ENCODE measurements around the gene CELF2.

Gene CELF2

DNA sequence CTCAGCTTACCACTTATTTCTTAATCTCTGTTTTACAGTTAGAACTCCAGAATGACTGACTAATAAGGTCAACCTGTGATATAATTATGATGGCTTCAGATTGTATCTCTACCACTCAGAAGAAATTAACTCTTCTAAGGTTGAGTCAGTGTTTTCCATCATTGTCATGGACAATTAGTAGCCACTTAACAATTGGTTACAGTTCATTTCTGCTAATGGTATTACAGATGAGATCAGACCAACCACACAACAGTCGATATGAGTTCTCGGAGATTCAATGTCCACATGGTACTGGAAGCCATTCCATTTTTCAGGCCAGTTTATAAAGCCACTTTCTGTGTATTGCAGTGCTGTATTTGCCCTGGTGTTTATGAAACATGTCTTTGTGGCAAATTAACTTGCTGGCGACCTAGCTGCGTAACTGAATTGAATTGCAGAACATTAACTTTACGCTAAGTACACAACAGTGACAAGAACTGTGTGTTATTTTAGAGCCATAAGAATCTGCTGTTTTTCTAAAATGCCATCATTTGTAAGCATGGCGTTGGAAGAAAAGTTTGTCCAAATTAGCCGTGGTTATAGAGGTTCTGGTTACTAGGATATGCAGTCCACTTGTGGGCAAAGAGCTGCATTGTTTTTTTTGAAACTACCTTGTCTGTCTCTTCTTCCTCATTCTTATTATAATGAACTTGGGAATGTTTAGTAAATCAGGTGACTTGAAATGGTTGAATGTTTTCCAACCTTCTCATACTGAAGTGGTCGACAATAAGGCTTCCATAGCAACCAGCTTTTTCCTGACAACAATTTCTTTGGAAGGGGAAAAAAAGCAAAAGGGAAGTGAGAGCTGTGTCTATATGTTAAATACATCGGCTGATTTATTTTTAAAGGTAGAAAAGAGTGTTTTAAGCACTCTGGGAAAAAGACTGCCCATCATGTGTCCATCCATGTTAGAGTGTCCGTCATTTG, 76.4 kb downstream of the CELF2 start:
- no peak for DNase-seq (ENCODE audit: low read depth in 2 of 3, low spot score in 1 of 3)

DNA sequence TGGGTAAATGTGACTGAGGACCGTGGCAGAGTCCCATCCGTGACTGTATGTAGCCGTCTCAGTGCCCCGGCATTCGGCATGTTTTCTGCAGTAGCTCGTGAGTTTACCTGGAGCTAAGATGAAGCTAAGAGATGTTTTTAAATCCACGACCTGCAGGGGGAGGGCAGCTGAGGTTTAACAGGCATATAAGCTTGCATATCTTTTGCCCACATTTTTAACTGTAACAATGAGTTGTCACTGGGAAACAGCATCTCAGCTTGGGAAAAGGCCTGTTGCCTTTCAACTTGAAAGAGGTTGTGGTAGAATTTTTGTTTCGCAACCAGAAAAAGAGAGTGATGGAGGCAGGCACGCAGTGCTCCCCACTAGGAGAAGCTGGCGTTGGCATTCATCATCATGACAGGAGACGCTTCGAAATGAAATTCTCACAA, 77.7 kb downstream of the CELF2 start:
- no peak for DNase-seq (ENCODE audit: low read depth in 2 of 3, low spot score in 1 of 3)

DNA sequence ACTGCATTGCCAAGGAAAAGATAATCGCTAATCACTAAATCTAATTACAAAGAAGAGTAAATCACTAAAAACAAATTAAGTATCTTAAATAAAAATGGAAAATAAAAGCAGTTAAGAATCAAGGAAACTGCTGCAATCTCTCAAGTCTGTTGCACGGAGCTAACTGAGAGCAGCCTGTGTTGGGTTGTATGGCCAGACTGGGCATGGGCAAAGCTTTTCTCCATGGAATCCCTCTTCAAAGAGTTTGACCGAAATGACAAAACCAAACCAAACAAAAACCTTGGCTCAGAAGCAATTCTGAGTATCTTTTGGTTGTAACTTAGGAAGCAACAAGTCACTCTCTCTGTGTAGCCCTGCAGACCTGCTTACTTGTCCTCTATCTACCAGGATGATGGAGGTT, 78.8 kb downstream of the CELF2 start:
- DNase-seq (ENCODE audit: low read depth in 2 of 3, low spot score in 1 of 3) = no peak

DNA sequence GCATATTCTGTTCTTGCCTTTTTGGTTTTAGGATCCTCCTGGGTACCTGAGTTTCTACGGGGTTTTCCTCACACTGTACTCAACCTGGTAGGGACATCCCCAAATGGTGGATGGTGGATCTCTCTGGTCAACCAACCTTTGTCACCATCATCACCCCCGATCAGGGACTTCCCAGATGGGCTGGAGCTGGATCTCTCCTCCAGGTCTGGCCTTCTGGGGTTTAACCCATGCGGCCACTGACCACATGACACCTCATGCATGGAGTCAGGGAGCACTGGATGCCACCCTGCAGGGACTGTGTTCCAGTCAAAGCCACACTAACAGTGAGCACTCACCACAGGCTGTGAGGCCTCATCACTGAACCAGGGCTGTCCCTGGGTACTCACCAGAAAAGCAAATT, 80.0 kb downstream of the CELF2 start:
- DNase-seq (ENCODE audit: low read depth in 2 of 3, low spot score in 1 of 3) = peak in 1 of 3 donors; percentile 16

DNA sequence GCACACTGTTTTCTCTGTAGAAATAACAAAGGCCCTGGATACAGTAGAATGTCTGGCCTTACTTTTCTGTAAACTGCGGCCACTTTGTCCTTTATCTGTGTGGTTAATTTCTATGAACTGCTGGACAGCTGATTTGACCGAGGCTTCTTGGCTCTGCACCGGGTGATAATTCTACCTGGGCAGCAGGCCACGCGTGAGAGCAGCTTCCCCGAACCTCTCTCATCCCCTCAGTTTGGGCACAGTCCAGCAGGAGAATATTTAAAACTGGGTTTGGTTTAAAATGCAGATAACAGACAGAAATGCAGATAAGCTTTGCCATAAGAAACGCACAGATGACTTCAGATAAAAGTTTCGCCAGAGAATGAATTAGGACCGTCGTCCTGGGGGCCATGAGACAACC, 81.0 kb downstream of the CELF2 start:
- no peak for DNase-seq (ENCODE audit: low read depth in 2 of 3, low spot score in 1 of 3)

DNA sequence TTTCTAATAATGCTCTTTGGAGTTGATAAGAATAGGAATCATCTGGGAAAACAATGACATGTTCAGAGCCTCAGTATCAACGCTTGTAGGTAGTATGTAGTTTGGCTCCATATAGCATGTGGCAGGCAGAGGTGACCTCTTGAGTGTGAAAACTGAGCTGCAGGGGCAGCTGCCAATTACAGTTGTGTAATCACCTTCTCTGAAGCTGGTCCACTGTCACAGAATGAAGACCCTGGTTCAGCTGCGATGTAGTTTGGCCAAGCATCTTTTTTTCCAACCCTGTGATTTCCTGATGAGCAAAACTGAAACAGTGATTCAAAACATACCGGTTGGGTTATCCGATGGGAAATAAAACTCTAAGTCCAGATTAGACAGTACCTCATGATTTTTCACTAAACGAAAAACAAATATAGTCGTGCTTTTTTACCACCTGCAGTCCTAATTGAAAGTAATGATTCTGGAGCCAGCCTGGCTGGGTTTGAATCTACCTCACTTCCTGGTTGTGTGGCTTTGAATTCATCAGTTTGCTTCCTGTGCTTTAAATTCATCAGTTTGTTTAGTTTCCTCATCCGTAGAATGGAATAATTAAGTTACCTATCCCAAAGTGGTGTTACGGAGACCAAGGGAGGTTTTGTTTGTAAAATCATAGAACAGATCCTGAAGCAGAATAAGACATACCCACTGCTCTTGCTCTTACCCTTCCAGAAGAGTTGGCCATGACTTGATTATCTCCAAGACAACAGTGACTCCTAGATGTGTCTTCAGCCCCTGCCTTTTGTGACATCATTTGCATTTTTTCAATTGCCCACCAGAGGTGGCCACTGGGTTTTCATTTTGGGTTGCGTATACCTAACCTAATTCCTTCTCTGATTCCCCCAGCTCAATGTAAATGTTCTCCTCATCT, 87.4 kb downstream of the CELF2 start:
- DNase-seq (ENCODE audit: low read depth in 2 of 3, low spot score in 1 of 3) = no peak

DNA sequence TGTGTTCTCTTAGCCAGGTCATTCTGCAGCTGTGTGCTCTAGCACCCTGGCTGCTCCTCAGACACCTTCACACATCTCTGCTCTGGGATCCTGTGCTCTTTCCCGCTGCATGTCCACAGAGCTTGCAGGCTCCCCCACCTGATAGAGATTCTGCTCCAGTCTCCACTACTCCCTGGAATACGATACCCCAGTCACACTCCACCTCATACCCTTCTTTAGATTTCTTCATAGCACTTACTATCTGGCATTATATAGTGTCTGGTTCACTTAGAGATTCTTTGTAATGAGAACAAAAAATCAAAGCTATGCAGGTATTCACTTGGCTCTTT, 88.0 kb downstream of the CELF2 start:
- no peak for DNase-seq (ENCODE audit: low read depth in 2 of 3, low spot score in 1 of 3)

DNA sequence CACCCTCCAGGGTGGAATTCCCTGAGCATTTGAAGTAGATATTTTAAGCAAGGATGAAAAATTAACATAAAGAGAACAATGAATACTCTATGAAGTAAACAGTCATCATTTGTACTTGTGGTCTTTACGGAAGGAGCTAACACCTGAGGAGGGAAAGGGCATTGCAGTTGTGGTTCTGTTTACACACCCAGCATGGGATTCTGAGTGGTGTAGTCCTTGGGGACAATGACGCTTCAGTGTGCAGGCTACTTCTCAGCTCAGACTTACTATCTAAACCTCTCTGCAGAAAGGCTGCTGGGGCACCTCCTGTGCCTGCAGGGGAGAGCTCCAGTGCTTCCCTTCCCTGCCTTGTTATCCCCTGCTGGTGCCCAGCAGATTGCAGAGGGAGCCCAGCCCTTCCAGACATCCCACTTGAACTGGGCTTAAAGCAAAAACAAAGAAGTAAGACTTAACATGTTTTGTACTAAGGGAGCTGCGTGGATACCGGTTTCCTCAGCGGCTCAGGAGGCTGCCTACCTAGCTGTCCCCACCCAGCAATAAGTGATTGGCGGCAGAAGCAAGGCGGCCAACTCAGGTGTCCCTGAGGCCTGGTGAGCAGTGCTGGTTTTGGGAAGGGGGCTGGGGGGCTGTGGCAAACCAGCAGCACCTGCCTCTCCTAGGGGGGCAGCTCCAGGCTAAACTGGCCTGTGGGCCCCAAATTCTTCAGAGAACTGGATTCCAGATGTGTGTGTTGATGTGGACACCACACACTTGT, 89.1 kb downstream of the CELF2 start:
- no peak for DNase-seq (ENCODE audit: low read depth in 2 of 3, low spot score in 1 of 3)

DNA sequence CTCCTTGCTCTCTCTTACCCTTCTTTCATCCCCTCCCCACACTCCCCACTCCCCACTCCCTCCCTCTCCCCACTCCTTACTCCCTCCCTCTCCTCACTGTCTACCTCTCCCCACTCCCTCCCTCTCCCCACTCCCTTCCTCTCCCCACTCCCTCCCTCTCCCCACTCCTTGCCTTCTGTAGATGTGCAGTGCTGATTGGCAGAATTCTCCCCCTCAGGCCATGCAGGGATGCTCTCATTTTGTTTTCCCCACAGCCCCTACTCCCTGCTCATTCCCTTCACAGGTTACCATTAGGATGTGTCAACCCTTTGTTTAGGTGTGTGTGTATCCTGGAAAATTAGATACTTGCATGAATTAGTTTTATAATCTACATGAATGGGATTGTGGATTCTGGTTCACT, 90.3 kb downstream of the CELF2 start:
- DNase-seq (ENCODE audit: low read depth in 2 of 3, low spot score in 1 of 3) = no peak

DNA sequence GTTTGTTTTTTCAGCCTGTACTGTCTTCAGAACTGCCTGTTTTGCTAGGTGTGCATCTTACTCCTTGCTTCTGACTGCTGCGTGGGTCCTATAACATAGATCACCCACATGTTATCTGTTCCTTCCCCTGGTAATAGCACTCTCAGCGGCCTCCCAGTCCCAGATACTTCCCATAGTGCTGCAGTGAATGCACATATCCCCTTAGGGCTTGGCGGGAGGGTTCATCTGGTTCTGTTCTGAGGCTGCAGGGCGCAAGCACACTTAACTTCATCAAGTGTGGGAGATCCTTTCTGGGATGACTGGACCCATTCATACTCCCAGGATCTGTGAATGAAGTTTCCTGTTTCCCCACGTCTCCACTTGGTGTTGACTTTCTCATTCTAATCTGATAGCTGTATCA, 90.7 kb downstream of the CELF2 start:
- DNase-seq (ENCODE audit: low read depth in 2 of 3, low spot score in 1 of 3) = no peak

DNA sequence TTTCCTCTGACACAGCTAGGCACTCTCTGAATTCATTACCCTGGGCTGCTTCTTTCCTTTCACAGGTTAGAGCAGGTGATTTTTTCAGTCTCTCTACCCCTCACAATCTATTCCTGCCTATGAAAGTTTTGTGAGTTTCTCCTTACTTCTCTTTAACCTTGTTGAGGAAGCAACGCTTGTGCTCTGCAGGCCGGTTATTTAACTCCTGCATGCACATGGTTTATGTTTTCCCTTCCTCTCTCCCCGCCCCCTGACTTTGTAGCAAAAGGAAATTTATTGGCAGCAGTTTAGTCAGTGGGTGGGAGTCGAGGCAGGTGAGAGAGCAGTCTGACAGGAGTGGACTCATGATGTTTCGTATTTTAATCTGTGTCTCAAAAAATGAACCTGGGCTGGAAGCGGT, 91.9 kb downstream of the CELF2 start:
- DNase-seq (ENCODE audit: low read depth in 2 of 3, low spot score in 1 of 3) = no peak

DNA sequence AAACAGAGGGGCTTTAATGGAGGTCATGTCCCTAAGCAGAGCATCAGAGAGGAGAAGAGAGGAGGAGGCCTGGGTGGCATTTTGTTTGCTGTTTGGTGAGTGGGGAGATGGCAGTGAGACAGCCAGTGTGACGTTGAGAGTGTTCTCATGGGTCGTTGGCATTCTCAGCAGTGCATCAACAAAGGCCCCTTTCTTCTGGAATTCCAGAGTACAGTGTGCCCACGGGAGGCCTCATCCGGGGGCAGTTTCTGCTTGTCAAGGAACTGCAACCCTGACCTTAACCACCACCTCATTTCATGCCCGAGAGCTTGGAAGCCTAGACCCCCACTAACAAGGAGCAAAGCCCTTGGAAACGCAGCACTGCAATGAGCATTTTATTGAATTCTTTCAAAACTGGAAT, 92.9 kb downstream of the CELF2 start:
- no peak for DNase-seq (ENCODE audit: low read depth in 2 of 3, low spot score in 1 of 3)

DNA sequence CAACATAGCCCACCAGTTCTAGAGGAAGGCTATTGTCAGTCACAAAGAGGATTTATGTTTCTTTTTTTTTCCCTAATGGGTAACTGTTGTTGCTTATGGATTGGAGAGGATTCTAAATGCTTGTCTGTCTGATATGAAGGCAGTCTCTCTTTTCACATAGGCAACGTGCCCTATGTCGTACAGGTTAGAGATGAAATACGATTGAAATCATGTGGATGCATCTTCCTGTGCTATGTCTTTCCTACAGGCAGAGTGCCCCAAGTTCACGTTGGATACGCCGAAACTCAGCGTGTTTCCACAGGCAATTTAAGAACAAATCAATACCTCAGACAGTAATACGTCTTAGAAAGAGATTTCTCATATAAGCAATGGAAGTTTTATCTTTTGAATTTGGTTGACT, 93.8 kb downstream of the CELF2 start:
- no peak for DNase-seq (ENCODE audit: low read depth in 2 of 3, low spot score in 1 of 3)

DNA sequence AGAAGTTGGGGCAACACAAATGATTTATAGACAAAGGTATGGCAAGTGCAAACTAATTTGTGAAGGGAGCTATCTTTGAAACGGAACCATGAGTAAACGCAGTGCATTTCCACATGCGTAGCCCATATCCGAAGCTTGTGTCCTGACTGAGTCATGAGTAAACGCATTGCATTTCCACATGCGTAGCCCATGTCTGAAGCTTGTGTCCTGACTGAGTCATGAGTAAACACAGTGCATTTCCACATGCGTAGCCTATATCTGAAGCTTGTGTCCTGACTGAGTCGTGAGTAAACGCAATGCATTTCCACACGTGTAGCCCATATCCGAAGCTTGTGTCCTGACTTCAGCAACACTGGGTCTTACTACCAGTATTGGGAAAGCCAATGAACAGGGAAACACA, 95.0 kb downstream of the CELF2 start:
- no peak for DNase-seq (ENCODE audit: low read depth in 2 of 3, low spot score in 1 of 3)

DNA sequence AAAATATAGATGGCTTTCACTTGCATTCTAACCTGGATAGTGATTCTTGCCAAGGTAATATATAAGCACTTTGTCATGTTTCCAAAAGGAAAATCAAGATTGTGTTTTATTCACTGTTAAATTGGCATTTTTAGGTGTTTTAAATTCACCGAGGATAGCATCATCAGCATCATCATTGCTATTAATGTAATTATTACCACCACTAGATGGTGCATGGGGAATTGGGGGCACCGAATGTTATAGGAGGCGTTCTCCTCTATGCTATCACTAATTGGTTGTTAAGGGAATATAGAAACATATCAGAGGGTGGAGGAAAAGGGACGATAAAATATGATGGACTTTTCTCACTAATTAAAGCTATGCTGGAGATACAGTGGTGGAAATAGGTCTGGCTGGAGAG, 95.5 kb downstream of the CELF2 start:
- DNase-seq (ENCODE audit: low read depth in 2 of 3, low spot score in 1 of 3) = no peak

DNA sequence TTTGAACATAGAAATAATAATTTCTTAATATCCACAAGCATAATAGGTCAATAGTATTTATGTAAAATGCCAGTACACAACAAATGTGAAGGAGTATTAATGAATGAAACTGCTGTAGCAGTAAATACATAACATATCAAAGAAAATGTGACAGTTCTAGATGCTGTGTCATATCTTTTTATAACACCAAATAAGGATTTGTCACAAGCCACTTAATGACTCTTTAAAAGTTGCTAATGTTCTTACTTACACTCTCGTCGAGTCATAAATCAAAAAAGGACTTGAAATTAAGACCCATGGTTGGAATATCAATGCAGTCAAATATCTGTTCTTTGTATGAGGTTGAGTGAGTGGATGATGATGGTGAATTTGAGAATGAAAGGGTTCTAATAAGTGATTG, 96.6 kb downstream of the CELF2 start:
- no peak for DNase-seq (ENCODE audit: low read depth in 2 of 3, low spot score in 1 of 3)

DNA sequence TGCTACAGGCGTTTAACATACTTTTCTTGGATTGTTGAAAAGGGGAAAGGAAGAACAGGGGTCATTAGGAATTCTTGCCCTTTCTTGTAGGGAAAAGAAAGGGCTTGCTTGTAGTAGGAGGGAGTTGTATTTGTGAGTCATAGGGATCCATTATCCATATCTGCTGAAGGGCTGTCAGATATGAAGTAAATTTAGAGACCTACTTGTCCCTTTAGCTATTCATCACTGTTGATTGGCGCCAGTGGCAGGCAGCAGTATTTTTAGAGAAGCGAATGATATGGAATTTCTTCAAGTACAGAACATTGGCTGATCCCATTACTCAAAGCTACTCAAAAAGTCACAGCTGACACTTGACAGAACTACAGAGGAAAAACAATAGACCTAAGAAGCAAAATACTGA, 97.7 kb downstream of the CELF2 start:
- DNase-seq (ENCODE audit: low read depth in 2 of 3, low spot score in 1 of 3) = no peak

DNA sequence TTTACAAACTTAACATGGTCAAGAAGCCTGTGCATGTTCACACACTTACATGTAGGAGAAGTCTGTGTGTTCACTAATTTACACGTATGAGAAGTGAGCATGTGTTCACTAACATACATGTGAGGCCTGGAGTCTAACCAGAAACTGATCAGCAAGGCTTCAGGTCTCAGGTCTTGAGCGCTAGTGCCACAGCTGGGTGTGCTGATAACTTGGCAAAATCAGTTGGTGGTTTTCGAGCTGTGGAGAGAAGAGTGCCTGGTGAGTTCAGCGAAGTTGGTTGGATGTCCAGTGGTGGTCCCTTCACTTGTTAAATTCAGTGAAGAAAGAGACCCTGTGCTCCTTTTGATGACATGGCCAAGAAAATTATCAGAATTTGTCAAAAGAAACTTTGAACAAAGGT, 98.7 kb downstream of the CELF2 start:
- DNase-seq (ENCODE audit: low read depth in 2 of 3, low spot score in 1 of 3) = no peak

DNA sequence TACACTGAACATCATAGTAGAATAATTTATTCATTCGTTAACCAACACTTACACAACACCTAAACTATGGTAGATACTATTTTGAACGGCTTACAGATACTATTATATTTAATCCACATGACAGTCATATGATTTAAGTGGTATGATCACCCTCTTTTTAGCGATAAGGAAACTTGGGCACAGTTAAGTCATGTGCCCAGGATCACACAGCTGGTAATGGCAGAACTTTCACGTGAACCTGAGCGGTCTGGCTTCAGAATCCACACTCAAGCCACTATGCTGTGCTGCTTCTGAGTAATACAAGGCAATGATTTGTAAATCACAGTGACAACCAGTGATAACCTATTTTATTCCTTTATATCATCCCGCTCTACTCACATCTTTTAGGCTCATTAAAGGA, 99.1 kb downstream of the CELF2 start:
- DNase-seq (ENCODE audit: low read depth in 2 of 3, low spot score in 1 of 3) = no peak

DNA sequence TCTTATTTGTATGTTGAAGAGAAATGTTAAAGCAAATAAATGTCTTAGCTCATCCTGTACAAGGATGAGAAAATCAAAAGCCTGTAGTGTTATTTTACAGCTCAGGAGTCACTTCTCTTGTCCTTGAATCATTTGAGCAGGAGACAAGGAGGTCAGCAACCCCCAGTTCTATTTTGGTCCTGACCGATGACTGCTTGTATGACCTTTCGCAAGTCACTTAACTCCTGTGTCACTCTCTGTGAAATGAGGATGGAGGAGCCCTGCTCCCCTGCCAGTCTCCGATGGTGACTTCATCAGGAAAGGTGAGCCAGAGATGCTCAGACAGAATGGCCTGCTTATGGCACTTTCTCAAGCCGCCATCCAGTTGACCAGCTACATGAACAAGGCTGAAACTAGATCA, 101.0 kb downstream of the CELF2 start:
- DNase-seq (ENCODE audit: low read depth in 2 of 3, low spot score in 1 of 3) = no peak

DNA sequence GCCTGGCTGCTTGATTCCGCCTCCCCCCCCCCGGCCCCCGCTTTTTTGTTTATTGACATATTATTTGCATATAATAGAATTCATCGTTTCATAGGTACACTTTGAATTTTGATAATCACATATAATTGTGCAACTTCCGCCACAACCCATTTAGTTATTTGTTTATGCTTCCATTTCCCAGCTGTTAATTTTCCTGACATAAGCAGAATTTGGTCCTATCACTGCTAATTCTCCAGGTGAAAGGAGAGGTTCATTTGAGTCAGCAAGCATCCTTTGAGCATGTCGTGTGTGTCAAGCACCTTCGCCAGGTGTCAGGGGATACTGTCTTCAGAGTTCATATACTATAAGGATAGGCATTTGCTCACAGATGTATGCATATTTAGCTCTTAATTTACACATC, 102.2 kb downstream of the CELF2 start:
- no peak for DNase-seq (ENCODE audit: low read depth in 2 of 3, low spot score in 1 of 3)

DNA sequence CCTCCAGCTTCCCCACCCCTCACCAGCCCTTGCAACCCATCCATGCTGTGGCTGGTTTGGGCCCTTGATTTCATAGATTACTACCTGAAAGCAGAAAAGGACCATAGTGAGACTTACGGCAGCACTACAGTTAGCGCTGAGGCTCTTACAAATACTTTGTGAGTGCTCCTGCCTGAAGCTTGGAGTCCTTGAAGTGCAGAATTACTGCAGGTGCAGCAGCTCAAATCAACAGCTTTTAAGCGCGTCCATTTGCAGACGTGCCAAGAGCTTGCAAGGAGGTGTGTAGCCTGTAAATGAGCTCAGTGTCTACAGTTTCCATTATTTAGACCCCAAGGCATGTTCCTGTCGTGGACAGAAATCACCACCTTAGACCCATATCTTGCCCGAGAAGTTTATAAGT, 103.0 kb downstream of the CELF2 start:
- no peak for DNase-seq (ENCODE audit: low read depth in 2 of 3, low spot score in 1 of 3)
